ENCODE results near the gene KMT2A.
"Not testable (repeated sequence)": the region's sequence is repeated elsewhere in the genome, so short reads cannot be mapped to it uniquely, and the experiment has no call there.

KMT2A gene

GRCh38 chr11:118435290-118435892 is 901 bp upstream of the KMT2A start:
- DNase-seq, result peak; percentile 42 to 45

- peak in 1 of 2 donors; percentile 24 for DNase-seq
Observed at GRCh38 chr11:118436639-118437207, 431 bp downstream of the KMT2A start.

- peak; percentile 16 to 34 for DNase-seq
Observed at GRCh38 chr11:118437208-118438125, 1.2 kb downstream of the KMT2A start.

- DNase-seq, result peak in 1 of 2 donors; percentile 28
Observed at GRCh38 chr11:118438314-118438931, 2.1 kb downstream of the KMT2A start.

- DNase-seq, result no peak
Observed at GRCh38 chr11:118439646-118440045, 3.4 kb downstream of the KMT2A start.

- DNase-seq, result no peak
Observed at GRCh38 chr11:118441770-118442275, 5.5 kb downstream of the KMT2A start.

- no peak for DNase-seq
Observed at GRCh38 chr11:118442301-118442700, 6.0 kb downstream of the KMT2A start.

GRCh38 chr11:118442908-118443589 is 6.8 kb downstream of the KMT2A start:
- no peak for DNase-seq

- no peak for DNase-seq
Observed at GRCh38 chr11:118443590-118444218, 7.4 kb downstream of the KMT2A start.

GRCh38 chr11:118447423-118447822 is 11.1 kb downstream of the KMT2A start:
- no peak for DNase-seq

- DNase-seq, result no peak
Observed at GRCh38 chr11:118448294-118448693, 12.0 kb downstream of the KMT2A start.

GRCh38 chr11:118449316-118449918 is 13.1 kb downstream of the KMT2A start:
- no peak for DNase-seq

- no peak for DNase-seq
Observed at GRCh38 chr11:118450451-118450850, 14.2 kb downstream of the KMT2A start.

GRCh38 chr11:118462178-118462577 is 25.9 kb downstream of the KMT2A start:
- no peak for DNase-seq

- not testable (repeated sequence) for DNase-seq
Observed at GRCh38 chr11:118468968-118469367, 32.7 kb downstream of the KMT2A start.

- no peak for DNase-seq
Observed at GRCh38 chr11:118471030-118471429, 34.7 kb downstream of the KMT2A start.

- DNase-seq, result no peak
Observed at GRCh38 chr11:118473537-118473936, 37.2 kb downstream of the KMT2A start.

- DNase-seq, result no peak
Observed at GRCh38 chr11:118476676-118477075, 40.4 kb downstream of the KMT2A start.

- DNase-seq, result not testable (repeated sequence)
Observed at GRCh38 chr11:118481238-118481637, 44.9 kb downstream of the KMT2A start.

GRCh38 chr11:118484405-118484804 is 48.1 kb downstream of the KMT2A start:
- no peak for DNase-seq

GRCh38 chr11:118485273-118485672 is 49.0 kb downstream of the KMT2A start:
- no peak for DNase-seq
